HepG2 (cell line): Measurements from ENCODE around the gene DRC7. TPM values are rescaled to one million over a fixed set of nuclear protein-coding genes. Genes with fewer than 3 reads are reported as not detected.

Source experiments
- ARNTL ChIP-seq: sonication (generic); formaldehyde crosslinking; IDR thresholded peaks from 2 replicates; pipeline ENCODE4 v1.4.0; 2020; ENCODE audit warnings: mild to moderate bottlenecking, missing genetic modification reagents
- CENPX ChIP-seq: sonication (generic); formaldehyde crosslinking; IDR thresholded peaks from 2 replicates; pipeline ENCODE4 v1.9.0; 2021; ENCODE audit warnings: mild to moderate bottlenecking, missing genetic modification reagents, moderate library complexity
- ELF1 ChIP-seq: sonication (generic); formaldehyde crosslinking; IDR thresholded peaks from 2 replicates; pipeline ENCODE4 v1.4.0; 2020; ENCODE audit warnings: missing genetic modification reagents
- MIER3 ChIP-seq: IDR thresholded peaks from 2 replicates; pipeline ENCODE4 v1.6.1; 2016; ENCODE audit warnings: missing compliant biosample characterization, borderline replicate concordance
- NFE2L1 ChIP-seq: sonication (generic); formaldehyde crosslinking; IDR thresholded peaks from 2 replicates; pipeline ENCODE4 v1.4.0; 2020; ENCODE audit warnings: missing genetic modification reagents, mild to moderate bottlenecking, borderline replicate concordance
- TMF1 ChIP-seq: sonication (generic); formaldehyde crosslinking; IDR thresholded peaks from 2 replicates; pipeline ENCODE4 v1.8.1; 2022; ENCODE audit warnings: low read depth, missing genetic modification reagents
- ZBTB4 ChIP-seq: sonication (generic); formaldehyde crosslinking; IDR thresholded peaks from 2 replicates; pipeline ENCODE4 v1.4.0; 2020; ENCODE audit warnings: missing genetic modification reagents, mild to moderate bottlenecking, borderline replicate concordance
- ZHX1 ChIP-seq: sonication (generic); formaldehyde crosslinking; IDR thresholded peaks from 2 replicates; pipeline ENCODE4 v1.8.1; 2022; ENCODE audit warnings: low read depth, mild to moderate bottlenecking, missing genetic modification reagents
- ZNF234 ChIP-seq: sonication (generic); formaldehyde crosslinking; conservative IDR thresholded peaks from 2 replicates; pipeline ENCODE4 v1.5.1; 2020; ENCODE audit warnings: mild to moderate bottlenecking, missing genetic modification reagents
- ZNF513 ChIP-seq: sonication (generic); formaldehyde crosslinking; conservative IDR thresholded peaks from 2 replicates; pipeline ENCODE4 v1.5.0; 2020; ENCODE audit warnings: missing genetic modification reagents
- ZNF790 ChIP-seq: sonication (generic); formaldehyde crosslinking; IDR thresholded peaks from 2 replicates; pipeline ENCODE4 v1.8.0; 2022; ENCODE audit warnings: missing genetic modification reagents, mild to moderate bottlenecking, borderline replicate concordance
- polyA plus RNA-seq, 8 experiments: library from polyadenylated mRNA; depleted of rRNA in 3 of 8; stranded (reverse) in 7 of 8; unstranded in 1 of 8; fragments of >200 nt; fragmentation: Illumina TruSeq in 4 of 8; extraction: Trizol in 4 of 8; gene quantifications; 2 replicates each; pipeline versions ENCODE4 v1.2.1 to v1.2.3, GENCODE V29; 2011 to 2016; ENCODE audit warnings: low read depth in 4 of 8, missing spikeins in 1 of 8, mixed read lengths in 1 of 8; ENCODE audit not compliant: insufficient read depth in 1 of 8
- total RNA-seq, 5 experiments: library from RNA; depleted of rRNA; stranded (reverse); fragments of >200 nt; fragmentation: Illumina TruSeq; extraction: Trizol; gene quantifications; 2 replicates each; pipeline ENCODE4 v1.2.3, GENCODE V29; 2016; ENCODE audit warnings: low read depth in 1 of 5
- TF ChIP-seq, protein P1 (sequence below), 2 experiments: sonication (generic) in 1 of 2; formaldehyde crosslinking in 1 of 2; IDR thresholded peaks; 2 replicates each; pipeline versions ENCODE4 v1.6.1 to v1.9.0; 2014 to 2022; ENCODE audit warnings: antibody characterized with exemption in 1 of 2, borderline replicate concordance in 1 of 2, inconsistent platforms in 1 of 2, low read depth in 1 of 2, missing genetic modification reagents in 1 of 2

DRC7 gene
- total and polyA plus RNA-seq, 2 of the 13 experiments (the other 11 are each of a cell fraction or from before 2014, with no cell fraction given): 2.7 to 3.4 TPM

- TF ChIP-seq, protein P1, sequence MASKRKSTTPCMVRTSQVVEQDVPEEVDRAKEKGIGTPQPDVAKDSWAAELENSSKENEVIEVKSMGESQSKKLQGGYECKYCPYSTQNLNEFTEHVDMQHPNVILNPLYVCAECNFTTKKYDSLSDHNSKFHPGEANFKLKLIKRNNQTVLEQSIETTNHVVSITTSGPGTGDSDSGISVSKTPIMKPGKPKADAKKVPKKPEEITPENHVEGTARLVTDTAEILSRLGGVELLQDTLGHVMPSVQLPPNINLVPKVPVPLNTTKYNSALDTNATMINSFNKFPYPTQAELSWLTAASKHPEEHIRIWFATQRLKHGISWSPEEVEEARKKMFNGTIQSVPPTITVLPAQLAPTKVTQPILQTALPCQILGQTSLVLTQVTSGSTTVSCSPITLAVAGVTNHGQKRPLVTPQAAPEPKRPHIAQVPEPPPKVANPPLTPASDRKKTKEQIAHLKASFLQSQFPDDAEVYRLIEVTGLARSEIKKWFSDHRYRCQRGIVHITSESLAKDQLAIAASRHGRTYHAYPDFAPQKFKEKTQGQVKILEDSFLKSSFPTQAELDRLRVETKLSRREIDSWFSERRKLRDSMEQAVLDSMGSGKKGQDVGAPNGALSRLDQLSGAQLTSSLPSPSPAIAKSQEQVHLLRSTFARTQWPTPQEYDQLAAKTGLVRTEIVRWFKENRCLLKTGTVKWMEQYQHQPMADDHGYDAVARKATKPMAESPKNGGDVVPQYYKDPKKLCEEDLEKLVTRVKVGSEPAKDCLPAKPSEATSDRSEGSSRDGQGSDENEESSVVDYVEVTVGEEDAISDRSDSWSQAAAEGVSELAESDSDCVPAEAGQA (IDR thresholded peaks at IDR 0.05; ENCODE audit: low read depth): peak; percentile 35
- TF ChIP-seq, protein P1 (CRISPR knock-in tag; IDR thresholded peaks at IDR 0.05; ENCODE audit: borderline replicate concordance): no peak
- TF ChIP-seq ZBTB4 (CRISPR knock-in tag) (no peak), TMF1 (no peak), ZNF234 (no peak), MIER3 (CRISPR knock-in tag) (no peak), ZNF790 (CRISPR knock-in tag) (no peak), ZNF513 (CRISPR knock-in tag) (no peak), ARNTL (CRISPR knock-in tag) (0 out of 2 replicates have a peak, but pooled peaks have one; percentile 29), CENPX (no peak), ZHX1 (CRISPR knock-in tag) (peak; percentile 78; the same call in 1 of the 2 replicates), ELF1 (CRISPR knock-in tag) (peak; percentile 37; the same call in 1 of the 2 replicates), NFE2L1 (CRISPR knock-in tag) (no peak)
Measured at GRCh38 chr16:57736419-57737351, 42.1 kb downstream of the DRC7 start (continued).
